Activated CD8-positive, alpha-beta memory T cell treated with anti-CD3 and anti-CD28 coated beads for 24 hours (primary cell): ENCODE results near the gene PPP1R1A.

Source experiments
- DNase-seq: peaks from one replicate; pipeline ENCODE4 v3.0.0-alpha.2; 2020

Gene PPP1R1A, protein sequence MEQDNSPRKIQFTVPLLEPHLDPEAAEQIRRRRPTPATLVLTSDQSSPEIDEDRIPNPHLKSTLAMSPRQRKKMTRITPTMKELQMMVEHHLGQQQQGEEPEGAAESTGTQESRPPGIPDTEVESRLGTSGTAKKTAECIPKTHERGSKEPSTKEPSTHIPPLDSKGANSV

DNA sequence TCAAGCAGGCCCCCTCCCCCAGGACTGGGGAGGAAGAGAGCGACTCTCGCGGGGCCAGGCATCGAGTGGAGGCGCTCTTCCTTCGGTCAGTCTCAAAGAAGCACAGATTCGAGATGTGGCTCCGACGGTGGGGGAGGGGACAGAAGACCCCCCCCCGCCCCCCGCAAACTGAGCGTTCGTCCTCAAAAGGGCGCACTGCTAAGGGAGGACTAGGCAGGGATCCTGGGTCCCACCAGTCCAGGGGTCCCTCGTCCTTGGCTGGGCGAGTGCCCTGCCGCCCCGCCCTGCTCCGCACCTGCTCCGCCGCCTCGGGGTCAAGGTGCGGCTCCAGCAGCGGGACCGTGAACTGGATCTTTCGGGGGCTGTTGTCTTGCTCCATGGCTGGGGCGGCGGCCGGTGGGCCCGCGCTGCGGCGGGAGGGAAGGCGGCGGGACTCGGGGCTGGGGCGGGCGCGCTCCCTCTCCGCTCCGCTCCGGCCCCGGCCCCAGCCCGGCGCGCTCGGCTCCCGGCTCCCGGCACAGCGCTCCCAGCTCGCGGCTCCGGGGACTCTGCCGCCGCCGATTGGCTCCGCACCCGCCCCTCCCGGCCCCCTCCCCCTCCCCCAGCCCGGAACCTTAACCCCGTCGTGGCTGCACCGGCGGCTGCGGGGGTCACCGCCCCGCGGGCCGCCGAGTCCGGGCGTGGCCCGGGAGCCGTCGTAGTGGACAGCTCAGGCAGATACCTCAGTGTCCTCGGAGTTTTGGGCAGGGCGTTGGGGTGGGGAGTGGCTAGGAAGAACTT, at the start of gene PPP1R1A:
Gene PPP1R1A, minus strand, starts transcription at position 550 of the 780 bp plus-strand sequence. Its CDS starts 171 bp downstream, at position 379.
- DNase-seq, result no peak

DNA sequence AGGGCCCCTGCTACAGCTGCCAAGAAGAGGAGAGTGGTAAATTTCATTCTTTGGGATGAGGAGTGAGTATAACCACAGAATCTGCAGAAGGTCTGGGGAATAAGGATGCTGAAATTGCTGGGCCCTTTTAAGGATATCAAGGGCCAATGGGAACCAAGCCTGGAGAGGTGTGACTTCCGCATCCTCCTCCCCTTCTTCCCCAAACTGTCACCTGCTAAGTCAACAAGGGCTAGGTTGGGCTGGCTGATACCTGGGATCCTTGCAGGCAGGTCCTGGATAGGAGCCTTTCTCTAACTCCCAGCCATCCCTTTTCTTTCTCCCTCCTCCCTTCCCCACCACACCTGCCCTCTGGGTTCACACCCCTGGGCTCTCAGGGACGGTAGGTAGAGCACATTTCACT, 46.3 kb upstream of the PPP1R1A start, which contains the start of gene LACRT:
Gene LACRT, minus strand, starts transcription at position 101 of the 400 bp plus-strand sequence. Its CDS starts 54 bp downstream, at position 47.
- peak; percentile 24 for DNase-seq

DNA sequence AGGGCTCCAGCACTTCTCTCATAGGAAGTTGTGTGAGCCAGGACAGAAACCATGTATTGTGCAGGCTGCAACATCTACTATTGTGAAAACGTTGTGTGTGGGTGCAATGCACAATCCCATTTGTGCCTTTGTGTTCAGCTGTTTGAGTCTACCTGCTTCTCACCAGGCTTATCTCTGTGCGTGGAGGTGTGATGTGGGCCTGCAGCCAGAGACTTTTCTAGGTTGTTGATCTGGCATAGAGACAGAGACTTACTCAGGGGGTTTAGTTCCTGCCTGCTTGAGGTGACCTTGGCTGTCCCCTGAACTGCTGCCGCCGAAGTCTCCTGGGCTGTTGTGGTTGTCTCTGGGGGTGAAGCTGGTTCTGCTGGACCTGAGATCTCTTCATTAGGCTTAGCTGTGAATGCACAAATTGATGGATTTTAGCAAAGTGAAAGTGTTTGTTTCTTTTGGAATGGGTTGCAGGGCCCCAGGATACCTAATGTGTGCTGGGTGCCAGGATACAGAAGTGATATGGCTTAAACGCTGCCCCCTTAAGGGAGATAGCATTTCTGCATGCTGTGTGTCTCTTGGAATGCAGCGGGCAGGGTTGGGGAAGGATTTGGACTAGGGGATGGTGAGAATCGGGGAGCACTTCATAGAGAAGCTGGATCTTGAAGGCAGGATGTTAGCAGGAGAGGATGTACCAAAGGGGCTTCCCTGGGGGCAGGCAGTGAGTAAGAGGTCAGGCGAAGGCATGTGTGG, 43.7 kb upstream of the PPP1R1A start:
- peak; percentile 33 for DNase-seq

DNA sequence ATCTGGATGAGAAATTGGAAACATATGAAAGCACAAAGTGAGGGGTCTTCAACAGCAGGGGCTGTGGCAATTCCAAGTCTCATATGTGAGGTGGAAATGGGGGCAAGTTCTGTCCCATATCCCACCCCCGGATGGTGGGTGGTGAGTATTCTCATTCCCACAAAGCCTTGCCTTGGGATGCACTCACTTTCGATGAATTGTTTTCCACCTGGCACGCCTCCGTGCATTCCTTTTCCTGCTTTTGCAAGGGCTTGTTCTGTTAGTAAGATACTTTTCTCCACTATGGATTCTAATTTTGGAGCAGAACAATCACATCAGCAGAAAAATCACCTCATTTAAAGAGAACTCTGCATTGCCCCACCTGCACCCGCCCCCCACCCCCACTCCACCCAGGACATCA, 43.1 kb upstream of the PPP1R1A start:
- no peak for DNase-seq

DNA sequence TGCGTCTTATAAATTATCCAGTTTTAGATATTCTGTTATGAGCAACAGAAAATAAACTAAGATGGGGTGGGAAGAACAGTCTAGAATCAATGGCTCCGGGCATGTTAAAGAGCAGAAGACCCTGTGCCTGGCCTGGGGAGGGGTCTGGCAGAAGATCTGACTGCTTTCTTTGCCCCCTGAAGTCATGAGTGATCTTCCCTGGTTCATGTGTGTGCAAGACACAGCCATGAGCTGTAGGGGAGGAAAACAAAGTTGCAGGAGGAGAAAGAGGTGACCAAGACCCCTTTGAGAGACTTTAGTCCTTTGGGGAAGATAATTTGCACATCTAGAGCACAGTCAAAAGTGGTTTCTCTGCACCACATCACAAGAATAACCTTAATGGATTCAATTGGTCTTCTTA, 41.5 kb upstream of the PPP1R1A start:
- DNase-seq, result no peak

GRCh38 chr12:54628186-54628846, 39.9 kb upstream of the PPP1R1A start:
- no peak for DNase-seq

- DNase-seq, result peak; percentile 17
These were observed 38.8 kb upstream of the PPP1R1A start for GRCh38 chr12:54627304-54627703.

DNA sequence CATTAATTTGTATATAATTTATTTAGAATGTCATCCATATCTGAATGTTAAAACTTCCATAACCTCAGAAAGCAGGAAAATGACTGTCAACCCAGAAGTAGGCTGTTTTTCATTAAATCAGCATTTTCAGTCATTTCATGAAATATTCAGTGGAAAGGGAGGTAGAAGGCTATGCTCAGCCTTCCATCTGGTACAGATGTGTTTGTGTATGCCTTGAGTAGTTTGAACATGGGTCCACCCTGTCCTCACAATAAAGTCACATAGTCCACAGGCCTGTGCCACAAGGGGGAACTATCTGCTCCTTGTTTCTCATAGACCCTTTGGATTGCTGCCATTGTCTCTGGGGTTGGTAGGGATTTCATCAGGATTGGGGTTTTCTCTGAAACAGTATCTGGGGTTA, 37.1 kb upstream of the PPP1R1A start:
- no peak for DNase-seq

GRCh38 chr12:54624315-54625279, 36.1 kb upstream of the PPP1R1A start:
- no peak for DNase-seq

- no peak for DNase-seq
These were observed 34.2 kb upstream of the PPP1R1A start for GRCh38 chr12:54622463-54623183.

GRCh38 chr12:54616933-54617680, 28.6 kb upstream of the PPP1R1A start:
- DNase-seq, result peak; percentile 33

- no peak for DNase-seq
These were observed 23.8 kb upstream of the PPP1R1A start for GRCh38 chr12:54612225-54612750.

DNA sequence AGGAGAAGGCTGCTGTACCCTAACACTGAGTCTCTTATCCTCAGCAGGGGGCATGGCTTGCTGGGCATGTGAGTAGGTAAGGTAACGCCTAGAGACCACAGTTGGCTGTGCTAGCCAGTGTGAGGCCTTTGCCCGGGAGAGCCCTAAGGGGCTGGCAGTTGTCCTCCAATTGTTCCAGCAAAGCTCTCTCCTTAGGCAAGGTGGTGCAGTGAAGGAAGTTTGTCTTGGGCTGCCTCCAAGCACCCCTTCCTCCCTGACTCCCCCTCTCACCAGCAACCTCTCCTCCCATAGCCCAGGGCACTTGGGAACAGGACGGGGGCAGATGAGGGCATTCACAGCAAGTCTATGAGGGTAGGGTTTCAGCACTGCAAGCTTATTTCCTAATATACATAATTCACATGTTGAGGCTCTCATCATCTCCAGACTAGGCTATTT, 23.3 kb upstream of the PPP1R1A start:
- DNase-seq, result no peak

DNA sequence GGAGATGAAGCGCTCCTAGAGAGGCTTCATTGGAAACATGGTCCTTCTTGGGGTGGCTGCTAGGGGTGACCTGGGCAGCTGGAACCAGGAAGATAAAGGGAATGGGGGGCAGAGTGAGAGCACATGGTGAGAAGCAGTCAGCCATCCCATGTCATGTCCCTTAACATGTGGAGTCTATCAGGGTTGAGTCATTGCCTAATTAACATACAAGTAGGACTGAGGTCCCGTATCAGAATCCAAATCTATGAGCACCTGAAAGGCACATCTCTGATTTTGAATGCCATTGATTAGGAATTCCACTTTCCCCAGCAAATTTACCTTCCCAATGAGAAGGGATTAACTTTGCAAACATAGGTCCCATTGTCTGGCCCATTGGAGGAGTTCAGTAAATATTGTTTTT, 20.3 kb upstream of the PPP1R1A start:
- no peak for DNase-seq

DNA sequence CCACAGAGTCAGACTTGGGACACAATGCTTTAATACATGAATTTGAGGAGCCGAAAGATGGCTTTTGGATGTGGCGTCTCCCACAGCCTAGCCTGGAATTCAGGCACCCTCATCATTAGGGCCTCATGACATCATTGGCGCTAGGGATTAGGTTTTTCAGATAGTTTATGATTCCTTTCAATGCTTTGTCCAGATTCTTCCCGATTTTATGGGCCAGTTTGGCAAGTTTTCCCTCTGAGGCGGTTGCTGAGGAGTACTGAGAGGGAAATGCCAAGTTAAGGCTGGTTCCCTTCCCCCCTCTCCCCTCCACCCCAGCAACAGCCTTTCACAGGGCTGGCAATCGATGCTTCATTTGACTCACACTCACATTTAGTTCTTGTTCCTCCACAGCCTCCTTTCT, 19.7 kb upstream of the PPP1R1A start:
- DNase-seq, result no peak

DNA sequence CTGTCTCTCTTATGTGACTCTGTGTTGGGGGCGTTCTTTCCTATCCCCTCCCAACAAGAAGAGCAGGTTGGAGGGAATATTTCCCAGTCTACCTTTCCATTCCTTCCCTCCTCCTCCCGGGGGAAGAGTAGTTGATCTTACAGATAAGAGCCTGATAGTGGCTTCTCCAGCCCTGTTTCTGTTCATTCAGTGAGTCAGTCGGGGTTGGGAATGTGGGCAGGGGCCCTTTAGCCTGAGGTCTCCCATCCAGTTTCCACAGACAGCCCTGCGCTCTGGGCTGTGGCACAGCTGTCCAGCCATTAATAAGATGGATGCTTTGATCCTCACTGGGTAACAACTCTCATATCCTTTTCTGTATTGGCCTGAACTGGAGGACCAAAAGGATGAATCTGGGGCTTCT, 18.1 kb upstream of the PPP1R1A start:
- no peak for DNase-seq

- DNase-seq, result no peak
These were observed 16.9 kb upstream of the PPP1R1A start for GRCh38 chr12:54605138-54605970.

DNA sequence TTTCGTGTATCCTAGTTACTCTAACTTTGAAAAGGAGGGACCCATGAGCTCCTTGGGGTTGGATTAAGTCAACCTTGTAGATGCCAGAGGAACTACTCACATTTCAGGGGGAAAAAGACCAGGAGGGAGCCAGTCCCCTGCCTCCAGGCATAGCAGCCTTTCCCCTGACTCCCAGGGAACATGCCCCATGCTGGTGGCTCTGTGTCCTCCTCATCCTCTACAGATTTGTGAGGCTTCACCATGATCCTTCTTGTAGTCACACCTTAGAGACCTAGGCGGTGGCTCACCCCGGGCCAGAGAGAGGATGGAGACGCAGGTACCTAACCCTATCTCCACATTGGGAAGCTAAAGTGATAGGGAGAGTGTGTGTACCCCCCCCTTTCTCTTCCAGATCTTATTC, 16.0 kb upstream of the PPP1R1A start:
- no peak for DNase-seq

DNA sequence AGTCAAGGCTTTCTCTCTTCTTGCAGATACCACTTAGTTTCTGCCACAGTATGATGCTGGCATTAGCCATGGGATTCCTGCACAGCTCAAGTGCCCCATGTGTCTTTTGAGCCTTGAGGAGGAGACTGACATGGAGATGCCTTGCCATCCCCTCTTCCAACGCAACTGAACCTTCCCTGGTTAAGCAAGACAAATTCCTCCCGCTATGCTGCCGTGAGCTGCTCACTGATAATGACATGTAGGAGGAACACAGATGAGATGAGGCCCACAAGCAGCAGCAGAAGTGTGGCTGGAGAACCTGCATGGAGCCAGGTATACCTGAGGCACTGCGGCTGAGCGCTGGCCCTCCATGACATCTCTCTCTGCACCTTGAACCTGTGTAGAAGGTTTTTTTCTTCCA, 15.4 kb upstream of the PPP1R1A start:
- no peak for DNase-seq
